IPS-20b (cell line): ENCODE results near the gene CRB1.
"Not testable (repeated sequence)": the region's sequence is repeated elsewhere in the genome, so short reads cannot be mapped to it uniquely, and the experiment has no call there.

Experiments used
- H3K27ac ChIP-seq: one replicate; pipeline ENCODE4 v1.5.1; 2013; ENCODE audit warnings: low read length
- H3K27me3 ChIP-seq: 2 replicates; pipeline ENCODE4 v1.6.1; 2013; ENCODE audit warnings: mild to moderate bottlenecking, low read length, inconsistent platforms; ENCODE audit not compliant: insufficient read depth
- H3K36me3 ChIP-seq: 2 replicates; pipeline ENCODE4 v1.6.1; 2013; ENCODE audit warnings: low read depth, mild to moderate bottlenecking, inconsistent platforms, low read length, moderate library complexity; ENCODE audit not compliant: insufficient read depth
- H3K4me1 ChIP-seq: 2 replicates; pipeline ENCODE4 v1.6.1; 2013; ENCODE audit warnings: mild to moderate bottlenecking, control low read depth, inconsistent platforms, low read length, moderate library complexity; ENCODE audit not compliant: insufficient read depth
- H3K4me3 ChIP-seq: 2 replicates; pipeline ENCODE4 v1.5.1; 2013; ENCODE audit warnings: mild to moderate bottlenecking, low read length, inconsistent platforms
- H3K9ac ChIP-seq: 2 replicates; pipeline ENCODE4 v1.6.1; 2013; ENCODE audit warnings: low read depth, mild to moderate bottlenecking, inconsistent platforms, low read length, moderate library complexity
- H3K9me3 ChIP-seq: 2 replicates; pipeline ENCODE4 v1.6.1; 2013; ENCODE audit warnings: mild to moderate bottlenecking, low read depth, low read length, inconsistent platforms; ENCODE audit not compliant: insufficient read depth

The CRB1 gene

DNA sequence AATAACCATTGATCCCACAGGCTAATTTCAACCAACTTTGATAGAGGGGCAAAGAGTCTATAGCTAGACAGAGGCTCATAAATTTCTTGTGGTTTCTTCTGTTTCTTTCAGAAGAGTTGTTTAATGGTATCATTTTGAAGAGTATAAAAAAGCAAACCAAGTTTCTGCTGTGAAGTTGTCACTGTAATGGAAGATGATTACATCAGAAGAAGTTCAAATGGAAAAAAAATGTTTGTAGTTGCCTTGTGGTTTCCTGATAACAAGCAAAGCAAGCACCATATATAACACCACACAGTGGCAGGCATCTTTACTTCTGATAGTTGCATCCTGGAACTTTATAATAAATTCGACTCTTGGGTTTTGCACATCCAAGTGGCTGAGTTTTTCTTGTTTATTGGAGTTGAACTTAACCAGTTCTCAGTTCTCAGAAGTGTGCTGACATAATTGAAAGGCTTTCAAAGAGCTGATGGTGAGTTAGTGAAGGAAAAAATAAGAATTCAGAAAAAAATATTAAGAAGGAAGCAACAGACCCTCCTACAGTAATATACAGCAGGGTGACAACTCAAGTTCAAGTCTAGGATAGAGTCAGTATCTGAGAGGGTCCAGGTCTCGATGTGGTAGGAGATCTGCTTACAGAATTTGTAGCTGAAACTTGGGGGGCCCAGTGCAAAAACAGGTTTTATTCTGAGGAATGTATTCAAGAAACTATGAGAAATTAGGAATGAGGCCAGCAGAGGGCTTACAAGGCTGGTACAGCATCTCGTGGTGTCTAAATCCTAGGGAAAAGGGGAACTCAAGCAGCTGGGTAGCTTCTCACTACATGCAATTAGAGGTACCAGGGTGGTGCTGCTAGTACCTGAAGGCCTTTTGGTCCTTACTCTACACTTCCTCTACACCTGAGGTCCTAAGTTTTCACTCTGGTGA, 123.5 kb downstream of the CRB1 start:
- no peak overlapping the region for H3K9ac ChIP-seq
- H3K27ac ChIP-seq: no peak overlapping the region
- H3K4me1 ChIP-seq: peaks cover 6% of the 10 kb centered on the region; the same call in 1 of the 2 replicates
- H3K36me3 ChIP-seq: no peaks in the 10 kb centered on the region
- H3K27me3 ChIP-seq: no peaks in the 10 kb centered on the region
- H3K9me3 ChIP-seq: no peaks in the 10 kb centered on the region
- no peak overlapping the region for H3K4me3 ChIP-seq

DNA sequence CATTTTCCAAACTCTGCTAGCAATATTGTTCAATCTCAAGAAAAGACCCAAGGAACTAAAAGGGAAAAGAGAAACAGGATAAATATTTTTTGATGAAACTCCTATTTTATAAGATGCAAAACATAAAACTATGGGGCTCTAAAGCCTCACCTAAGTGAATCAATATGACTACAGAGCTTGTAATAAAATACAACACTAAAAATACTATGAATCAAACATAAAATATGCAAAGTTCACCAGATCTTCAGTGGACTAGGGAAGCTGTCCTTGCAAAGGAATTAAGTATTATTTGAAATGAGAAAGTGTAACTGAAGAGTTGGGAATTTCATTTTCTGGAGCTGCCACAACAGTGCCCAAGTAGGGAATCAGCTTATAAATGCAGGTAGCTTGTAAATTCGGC, 124.5 kb downstream of the CRB1 start:
- H3K27me3 ChIP-seq: no peaks in the 10 kb centered on the region
- H3K9ac ChIP-seq: no peak overlapping the region
- H3K27ac ChIP-seq: no peak overlapping the region
- H3K4me1 ChIP-seq: peaks cover 6% of the 10 kb centered on the region; the same call in 1 of the 2 replicates
- H3K36me3 ChIP-seq: no peaks in the 10 kb centered on the region
- no peaks in the 10 kb centered on the region for H3K9me3 ChIP-seq
- no peak overlapping the region for H3K4me3 ChIP-seq

GRCh38 chr1:197393105-197393504, 125.1 kb downstream of the CRB1 start:
- Histone ChIP-seq H3K36me3 (no peaks in the 10 kb centered on the region), H3K9me3 (no peaks in the 10 kb centered on the region), H3K4me3 (no peak overlapping the region), H3K4me1 (peaks cover 6% of the 10 kb centered on the region; the same call in 1 of the 2 replicates), H3K27ac (no peak overlapping the region), H3K27me3 (no peaks in the 10 kb centered on the region), H3K9ac (no peak overlapping the region)

- Histone ChIP-seq H3K4me3 (no peak overlapping the region), H3K9me3 (no peaks in the 10 kb centered on the region), H3K4me1 (peaks cover 6% of the 10 kb centered on the region; the same call in 1 of the 2 replicates), H3K27ac (no peak overlapping the region), H3K27me3 (no peaks in the 10 kb centered on the region), H3K9ac (no peak overlapping the region), H3K36me3 (no peaks in the 10 kb centered on the region)
Measured at GRCh38 chr1:197393772-197394171, 125.7 kb downstream of the CRB1 start.

GRCh38 chr1:197394831-197395608, 127.0 kb downstream of the CRB1 start:
- H3K4me1 ChIP-seq: peaks cover 6% of the 10 kb centered on the region; the same call in 1 of the 2 replicates
- H3K4me3 ChIP-seq: no peak overlapping the region
- no peak overlapping the region for H3K9ac ChIP-seq
- no peaks in the 10 kb centered on the region for H3K36me3 ChIP-seq
- no peak overlapping the region for H3K27ac ChIP-seq
- H3K27me3 ChIP-seq: no peaks in the 10 kb centered on the region
- no peaks in the 10 kb centered on the region for H3K9me3 ChIP-seq

DNA sequence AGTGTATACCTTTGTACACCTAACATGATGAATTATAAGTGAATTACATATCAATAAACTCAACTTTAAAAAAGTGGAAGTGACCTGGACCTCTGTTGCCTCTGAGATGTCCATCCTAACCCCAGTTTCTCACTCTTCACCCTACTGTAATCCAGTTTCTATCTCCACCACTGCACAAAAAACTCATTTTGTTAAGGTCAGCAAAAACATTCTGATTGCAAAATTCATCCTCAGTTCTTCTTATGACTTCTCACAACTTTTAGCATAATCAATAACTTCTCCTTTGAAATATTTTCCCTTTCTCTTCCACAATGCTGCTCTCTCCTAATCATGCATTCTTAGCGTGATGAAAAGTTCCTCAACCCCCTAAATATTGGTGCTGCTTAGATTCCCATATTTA, 129.8 kb downstream of the CRB1 start:
- no peaks in the 10 kb centered on the region for H3K9me3 ChIP-seq

GRCh38 chr1:197399755-197400521, 131.9 kb downstream of the CRB1 start:
- Histone ChIP-seq H3K27ac (no peak overlapping the region), H3K36me3 (no peaks in the 10 kb centered on the region)

More for the DNA sequence above, 129.8 kb downstream of the CRB1 start:
- Histone ChIP-seq H3K4me3 (no peak overlapping the region), H3K4me1 (peaks cover 6% of the 10 kb centered on the region; the same call in 1 of the 2 replicates), H3K27me3 (no peaks in the 10 kb centered on the region), H3K36me3 (no peaks in the 10 kb centered on the region), H3K9ac (no peak overlapping the region), H3K27ac (no peak overlapping the region)

GRCh38 chr1:197400522-197400902, 132.5 kb downstream of the CRB1 start:
- no peak overlapping the region for H3K4me3 ChIP-seq
- H3K9me3 ChIP-seq: peaks cover 3% of the 10 kb centered on the region; the same call in 1 of the 2 replicates
- no peaks in the 10 kb centered on the region for H3K27me3 ChIP-seq
- H3K9ac ChIP-seq: no peak overlapping the region
- H3K4me1 ChIP-seq: peaks cover 4% of the 10 kb centered on the region; the same call in 1 of the 2 replicates
- H3K27ac ChIP-seq: no peak overlapping the region
- no peaks in the 10 kb centered on the region for H3K36me3 ChIP-seq

More at GRCh38 chr1:197399755-197400521, 131.9 kb downstream of the CRB1 start:
- Histone ChIP-seq H3K4me1 (peaks cover 6% of the 10 kb centered on the region; the same call in 1 of the 2 replicates), H3K4me3 (no peak overlapping the region), H3K9ac (no peak overlapping the region), H3K9me3 (peaks cover 3% of the 10 kb centered on the region; the same call in 1 of the 2 replicates), H3K27me3 (no peaks in the 10 kb centered on the region)

- Histone ChIP-seq H3K36me3 (no peaks in the 10 kb centered on the region), H3K27me3 (no peaks in the 10 kb centered on the region), H3K4me1 (no peaks in the 10 kb centered on the region), H3K9ac (no peak overlapping the region), H3K27ac (no peak overlapping the region), H3K9me3 (peaks cover 3% of the 10 kb centered on the region; the same call in 1 of the 2 replicates), H3K4me3 (no peak overlapping the region)
Measured at GRCh38 chr1:197402189-197402588, 134.1 kb downstream of the CRB1 start.

GRCh38 chr1:197404774-197405173, 136.7 kb downstream of the CRB1 start:
- H3K4me3 ChIP-seq, H3K36me3 ChIP-seq, H3K4me1 ChIP-seq, H3K9ac ChIP-seq, H3K27ac ChIP-seq, H3K27me3 ChIP-seq, H3K9me3 ChIP-seq: not testable (repeated sequence)

GRCh38 chr1:197405614-197406013, 137.6 kb downstream of the CRB1 start:
- H3K9ac ChIP-seq, H3K27me3 ChIP-seq, H3K4me3 ChIP-seq, H3K27ac ChIP-seq, H3K4me1 ChIP-seq, H3K9me3 ChIP-seq, H3K36me3 ChIP-seq: not testable (repeated sequence)
